Measurements from ENCODE around the gene TMEM120B. TPM values are rescaled to one million over a fixed set of nuclear protein-coding genes. Genes with fewer than 3 reads are reported as not detected.

The TMEM120B gene
- polyA plus RNA-seq, 1 donor = 11.9 TPM

DNA sequence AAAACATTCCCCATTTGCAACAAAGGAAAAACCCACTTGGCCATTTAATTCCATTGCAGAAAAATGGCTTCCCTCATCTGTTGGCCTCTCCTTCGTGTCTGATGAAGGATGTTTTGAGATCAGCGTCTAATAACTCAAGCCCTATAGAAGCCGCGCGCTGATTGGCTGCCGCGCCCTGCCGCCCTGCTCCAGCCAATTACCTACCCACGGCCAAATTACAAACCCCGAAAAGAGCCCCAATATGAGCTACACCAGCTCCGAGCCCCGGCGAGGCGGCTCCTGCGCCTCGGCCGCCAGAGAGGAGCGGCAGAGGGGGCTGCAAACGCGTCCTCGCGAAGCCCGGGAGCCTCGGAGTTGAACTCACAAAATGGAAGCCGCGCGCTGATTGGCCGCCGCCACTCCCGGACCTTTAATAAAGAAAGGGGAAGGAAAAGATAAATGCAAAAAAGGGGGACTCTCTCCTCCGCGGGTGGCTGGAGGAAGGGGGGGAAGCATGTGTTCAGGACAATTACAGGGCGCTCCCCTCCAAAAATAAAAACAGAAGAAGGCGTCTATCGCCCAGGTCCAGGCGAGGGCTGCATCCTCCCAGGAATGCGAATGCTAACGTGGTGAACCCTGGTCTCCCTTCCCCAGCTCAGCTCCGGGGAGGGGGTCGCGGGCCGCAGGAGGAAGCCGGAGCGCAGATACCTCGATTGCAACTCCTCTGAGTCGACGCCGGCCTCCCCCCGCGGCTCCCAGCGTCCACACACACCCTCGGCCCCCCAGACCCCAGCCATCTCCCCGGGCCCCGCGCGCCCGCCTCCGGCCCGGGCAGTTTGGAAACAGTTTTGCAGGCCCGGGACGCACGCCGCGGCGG is 90.5 kb downstream of the TMEM120B start:
- DNase-seq = peak; percentile 96

DNA sequence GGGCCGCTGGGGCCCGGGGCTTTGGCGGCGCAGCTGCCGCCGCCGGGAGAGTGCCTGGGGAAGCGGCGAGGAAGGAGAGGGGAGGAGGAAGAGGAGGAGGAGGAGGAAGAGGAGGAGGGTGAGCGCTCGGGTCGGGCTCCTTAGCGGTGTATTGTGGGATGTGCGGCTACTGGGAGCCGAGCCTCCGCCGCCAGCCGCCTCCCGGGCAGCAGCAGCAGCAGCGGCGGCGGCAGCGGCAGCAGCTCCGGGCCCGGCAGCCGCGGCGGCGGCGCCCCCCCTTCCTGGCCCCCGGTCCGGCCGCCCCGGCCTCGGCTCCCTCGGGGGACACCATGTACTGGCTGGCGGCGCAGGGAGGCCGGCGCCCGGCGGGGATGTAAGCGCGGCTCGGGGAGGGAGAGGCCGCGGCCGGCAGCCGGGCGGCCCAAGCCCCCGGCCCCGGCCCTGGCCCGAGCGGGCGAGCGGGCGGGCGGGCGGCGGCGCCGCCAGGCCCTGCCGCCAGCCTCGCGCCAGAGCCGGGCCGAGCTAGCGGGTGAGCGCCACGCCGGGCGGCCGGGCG is 91.4 kb downstream of the TMEM120B start, which contains the start of gene SETD1B:
SETD1B (plus strand) TSS at position 149 of the 556 bp plus-strand sequence. CDS start 729 bp downstream, outside the sequence.
- no peak for DNase-seq

GRCh38 chr12:121804417-121805111 is 92.0 kb downstream of the TMEM120B start:
- no peak for DNase-seq

DNA sequence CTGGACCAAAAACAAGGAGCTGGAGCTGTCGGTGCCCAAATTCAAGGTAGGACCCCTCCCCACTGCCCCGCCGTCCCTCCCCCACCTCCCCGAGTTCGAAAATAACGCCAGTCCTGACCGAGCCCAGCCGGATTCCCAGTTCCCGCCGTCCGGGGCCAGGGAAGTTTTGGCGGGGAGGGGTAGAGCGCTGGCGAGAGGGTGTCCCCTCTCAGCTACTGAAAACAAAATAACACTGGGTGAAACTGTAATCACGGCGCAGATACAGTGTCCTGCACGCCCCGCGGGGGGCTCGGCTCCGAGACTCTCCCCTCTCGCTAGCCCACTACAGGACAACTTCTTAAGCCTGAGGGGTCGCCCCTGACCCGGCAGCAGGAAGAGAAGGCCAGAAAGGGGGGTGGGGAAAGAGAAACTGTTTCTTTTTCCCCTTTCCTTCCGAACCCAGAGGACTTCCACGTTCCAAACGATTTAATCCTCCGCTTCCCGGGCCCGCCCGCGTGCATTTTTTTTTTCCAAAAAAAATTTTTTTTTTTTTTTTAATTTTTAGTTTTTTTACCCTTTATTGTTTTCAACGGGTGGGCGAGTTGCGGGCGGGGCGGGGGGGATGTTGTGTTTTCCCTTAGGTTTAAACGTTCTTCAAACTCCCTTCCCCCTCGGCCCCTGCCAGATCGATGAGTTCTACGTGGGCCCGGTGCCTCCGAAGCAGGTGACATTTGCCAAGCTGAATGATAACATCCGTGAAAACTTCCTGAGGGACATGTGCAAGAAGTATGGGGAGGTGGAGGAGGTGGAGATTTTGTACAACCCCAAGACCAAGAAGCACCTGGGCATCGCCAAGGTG is 92.8 kb downstream of the TMEM120B start:
- no peak for DNase-seq

GRCh38 chr12:121806009-121806545 is 93.5 kb downstream of the TMEM120B start:
- DNase-seq = no peak

- DNase-seq = no peak
Measured at GRCh38 chr12:121806546-121807423, 94.2 kb downstream of the TMEM120B start.

- DNase-seq = no peak
Measured at GRCh38 chr12:121807642-121808347, 95.2 kb downstream of the TMEM120B start.

DNA sequence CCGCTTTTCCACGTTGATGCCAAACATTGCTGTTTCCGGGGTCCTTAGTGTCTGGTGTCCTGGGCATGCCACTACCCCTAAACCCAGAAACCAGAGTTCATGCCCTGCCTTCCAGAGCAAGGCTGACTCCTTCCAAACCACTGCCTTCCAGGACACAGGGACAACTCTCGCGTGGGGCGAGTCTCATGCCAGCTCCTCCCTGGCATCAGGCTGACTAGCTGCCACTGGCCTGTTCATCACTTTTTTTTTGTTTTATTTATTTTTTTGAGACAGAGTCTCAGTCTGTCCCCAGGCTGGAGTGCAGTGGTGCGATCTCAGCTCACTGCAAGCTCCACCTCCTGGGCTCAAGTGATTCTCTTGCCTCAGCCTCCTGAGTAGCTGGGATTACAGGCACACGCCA is 96.1 kb downstream of the TMEM120B start:
- DNase-seq = no peak

DNA sequence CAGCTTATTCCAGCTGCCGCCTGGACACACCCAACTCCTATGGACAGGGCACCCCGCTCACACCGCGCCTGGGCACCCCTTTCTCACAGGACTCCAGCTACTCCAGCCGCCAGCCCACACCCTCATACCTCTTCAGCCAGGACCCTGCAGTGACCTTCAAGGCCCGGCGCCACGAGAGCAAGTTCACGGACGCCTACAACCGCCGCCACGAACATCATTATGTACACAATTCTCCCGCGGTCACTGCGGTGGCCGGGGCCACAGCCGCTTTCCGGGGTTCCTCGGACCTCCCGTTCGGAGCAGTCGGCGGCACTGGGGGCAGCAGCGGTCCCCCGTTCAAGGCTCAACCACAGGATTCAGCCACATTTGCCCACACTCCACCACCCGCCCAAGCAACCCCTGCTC is 97.2 kb downstream of the TMEM120B start:
- DNase-seq = no peak

GRCh38 chr12:121810234-121810817 is 97.8 kb downstream of the TMEM120B start:
- no peak for DNase-seq

DNA sequence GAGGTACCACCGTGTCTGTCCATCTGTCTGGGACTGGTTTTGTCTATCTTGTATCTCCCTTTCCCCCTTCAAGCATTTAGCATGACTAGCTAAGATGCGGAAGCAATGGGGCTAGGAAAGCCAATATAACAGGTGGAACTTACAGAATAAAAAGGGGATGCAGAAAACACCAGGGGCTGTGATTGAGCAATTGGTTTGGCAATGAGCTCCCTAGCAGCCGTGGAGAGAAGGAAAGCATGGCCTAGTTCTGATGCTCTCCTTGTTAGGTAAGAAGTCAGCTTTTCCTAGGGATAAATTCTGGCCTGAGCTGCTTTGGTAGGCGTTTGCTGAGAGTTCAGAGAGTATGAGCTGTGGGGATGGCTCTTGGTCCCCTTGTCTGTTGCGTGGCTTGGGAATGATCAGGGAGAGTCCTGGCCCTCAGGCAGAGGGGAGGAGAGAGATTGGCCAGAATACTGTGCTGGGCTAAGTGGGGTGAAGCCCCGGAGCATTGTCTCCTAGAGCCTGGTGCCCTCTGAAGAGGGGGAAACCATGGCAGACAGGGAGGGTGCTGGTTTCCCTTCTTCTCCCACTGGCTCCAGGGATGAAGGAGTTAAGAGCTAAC is 98.4 kb downstream of the TMEM120B start:
- DNase-seq = no peak

- no peak for DNase-seq
Measured at GRCh38 chr12:121811434-121812319, 99.1 kb downstream of the TMEM120B start.

GRCh38 chr12:121812320-121812871 is 99.8 kb downstream of the TMEM120B start:
- DNase-seq = no peak

GRCh38 chr12:121812921-121813896 is 100.7 kb downstream of the TMEM120B start:
- no peak for DNase-seq

DNA sequence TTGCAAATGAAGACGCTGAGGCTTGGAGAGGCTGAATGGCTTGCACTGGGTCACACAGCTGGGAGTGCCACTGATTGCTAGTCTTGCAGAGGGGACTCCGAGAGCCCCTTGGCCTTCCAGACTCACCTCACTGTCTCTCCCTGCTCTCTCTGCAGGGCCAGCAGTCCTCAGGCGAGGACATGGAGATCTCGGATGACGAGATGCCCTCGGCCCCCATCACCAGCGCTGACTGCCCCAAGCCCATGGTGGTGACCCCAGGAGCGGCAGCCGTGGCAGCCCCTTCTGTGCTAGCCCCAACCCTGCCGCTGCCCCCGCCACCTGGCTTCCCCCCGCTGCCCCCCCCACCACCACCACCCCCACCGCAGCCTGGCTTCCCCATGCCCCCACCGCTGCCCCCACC is 101.4 kb downstream of the TMEM120B start:
- no peak for DNase-seq

DNA sequence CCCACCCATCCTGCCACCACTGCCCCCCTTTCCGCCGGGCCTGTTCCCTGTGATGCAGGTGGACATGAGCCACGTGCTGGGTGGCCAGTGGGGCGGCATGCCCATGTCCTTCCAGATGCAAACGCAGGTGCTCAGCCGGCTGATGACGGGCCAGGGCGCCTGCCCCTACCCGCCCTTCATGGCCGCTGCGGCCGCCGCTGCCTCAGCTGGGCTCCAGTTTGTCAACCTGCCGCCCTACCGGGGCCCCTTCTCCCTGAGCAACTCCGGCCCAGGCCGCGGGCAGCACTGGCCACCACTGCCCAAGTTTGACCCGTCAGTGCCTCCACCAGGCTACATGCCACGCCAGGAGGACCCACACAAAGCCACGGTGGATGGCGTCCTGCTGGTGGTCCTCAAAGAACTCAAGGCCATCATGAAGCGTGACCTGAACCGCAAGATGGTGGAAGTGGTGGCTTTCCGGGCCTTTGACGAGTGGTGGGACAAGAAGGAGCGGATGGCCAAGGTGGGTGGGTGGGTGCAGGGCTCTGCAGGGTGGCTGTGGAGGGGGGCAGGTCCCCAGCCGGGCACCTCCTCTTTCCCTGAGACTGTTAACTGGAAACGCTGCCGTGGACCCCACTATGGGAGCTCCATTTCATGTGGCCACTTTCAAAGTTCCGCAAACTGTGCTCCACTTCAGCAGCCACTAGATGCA is 102.0 kb downstream of the TMEM120B start:
- no peak for DNase-seq

All from left kidney (tissue), 2 donors.